K562 (cell line): ENCODE measurements around the gene TTLL8.

Experiments used
- CSDE1 ChIP-seq, 2 experiments: fragments of 450-650 bp; IDR thresholded peaks; 2 replicates each; pipeline ENCODE4 v1.6.1; 2016; ENCODE audit warnings: mild to moderate bottlenecking in 1 of 2
- EP400 ChIP-seq: fragments of 450-650 bp; IDR thresholded peaks from 2 replicates; pipeline ENCODE4 v1.6.1; 2017; ENCODE audit warnings: antibody characterized with exemption, mild to moderate bottlenecking, moderate library complexity
- POLR2AphosphoS5 ChIP-seq: IDR thresholded peaks from 2 replicates; pipeline ENCODE4 v1.6.1; 2011; ENCODE audit warnings: mild to moderate bottlenecking, low read depth, low read length, moderate library complexity; ENCODE audit not compliant: control insufficient read depth, insufficient read depth
- TBL1XR1 ChIP-seq, 2 experiments: IDR thresholded peaks; 2 replicates each; pipeline ENCODE4 v1.6.1; 2012; ENCODE audit warnings: improper control_type of control experiment in 2 of 2, low read length in 2 of 2, mild to moderate bottlenecking in 1 of 2

DNA sequence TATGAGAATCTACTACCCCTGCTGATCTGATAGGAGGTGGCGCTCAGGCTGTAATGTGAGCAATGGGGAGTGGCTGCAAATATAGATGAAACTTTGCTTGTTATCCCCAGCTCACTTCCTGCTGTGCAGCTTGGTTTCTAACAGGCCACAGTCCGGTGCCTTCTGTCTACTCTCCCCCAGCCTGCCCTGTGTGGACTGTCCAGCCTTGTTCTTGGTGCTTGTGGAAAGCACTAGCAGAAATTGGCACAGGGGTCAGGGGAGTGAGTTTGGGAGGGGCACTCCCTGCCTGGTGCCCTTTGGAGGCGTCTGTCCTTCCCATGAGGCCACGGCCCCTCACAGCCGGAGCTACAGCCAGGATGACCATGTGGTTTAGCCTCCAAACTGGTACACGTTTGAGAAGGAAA is 46.0 kb upstream of the TTLL8 start:
- peak; percentile 52 for TF ChIP-seq EP400
- no peak for TF ChIP-seq CSDE1 (IDR thresholded peaks at IDR 0.05)
- no peak for TF ChIP-seq TBL1XR1 (IDR thresholded peaks at IDR 0.05; ENCODE audit: low read length in 2 of 2)
- TF ChIP-seq POLR2AphosphoS5: no peak
